ENCODE results near the gene LRRK2.
"Not testable (repeated sequence)": the region's sequence is repeated elsewhere in the genome, so short reads cannot be mapped to it uniquely, and the experiment has no call there.

The LRRK2 gene

DNA sequence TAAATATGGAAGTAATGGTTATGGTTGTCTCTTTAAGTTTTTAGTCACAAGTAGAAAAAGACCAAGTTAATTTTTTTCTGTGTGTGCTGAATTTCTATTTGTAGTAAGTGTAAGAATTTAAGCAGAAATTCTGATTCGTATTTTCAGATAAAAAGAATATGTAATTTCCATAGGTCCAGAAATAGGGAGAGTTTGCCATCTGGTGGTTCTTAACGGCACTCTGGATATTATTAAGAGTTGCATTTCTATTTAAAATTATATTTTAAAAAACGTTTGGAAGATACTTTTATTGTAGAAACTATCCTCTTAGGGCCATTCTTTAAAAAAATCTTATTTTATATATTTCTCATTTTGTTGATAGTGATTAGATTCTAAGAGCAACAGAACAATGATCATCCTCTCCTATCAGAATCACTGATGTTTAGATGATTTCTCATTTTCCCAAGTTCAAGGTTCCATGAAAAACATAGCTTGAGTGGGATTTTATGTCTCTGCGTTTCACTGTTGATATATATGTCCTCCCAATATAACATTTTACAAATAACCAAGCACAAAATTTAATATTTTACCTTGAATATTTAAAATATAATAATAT, 88.3 kb downstream of the LRRK2 start:
- DNase-seq (ENCODE audit: low read depth in 2 of 3, low spot score in 1 of 3), result no peak

DNA sequence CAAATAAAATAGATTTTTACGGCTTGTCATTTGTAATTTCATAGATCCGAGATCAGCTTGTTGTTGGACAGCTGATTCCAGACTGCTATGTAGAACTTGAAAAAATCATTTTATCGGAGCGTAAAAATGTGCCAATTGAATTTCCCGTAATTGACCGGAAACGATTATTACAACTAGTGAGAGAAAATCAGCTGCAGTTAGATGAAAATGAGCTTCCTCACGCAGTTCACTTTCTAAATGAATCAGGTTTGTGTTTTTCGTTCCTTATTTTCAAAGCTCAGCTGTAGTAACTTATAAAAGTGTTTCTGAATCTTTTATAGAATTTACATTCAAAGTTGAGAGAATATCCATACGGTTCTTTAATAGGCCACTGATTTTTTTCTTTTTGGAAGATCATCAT, 89.1 kb downstream of the LRRK2 start:
- no peak for DNase-seq (ENCODE audit: low read depth in 2 of 3, low spot score in 1 of 3)

DNA sequence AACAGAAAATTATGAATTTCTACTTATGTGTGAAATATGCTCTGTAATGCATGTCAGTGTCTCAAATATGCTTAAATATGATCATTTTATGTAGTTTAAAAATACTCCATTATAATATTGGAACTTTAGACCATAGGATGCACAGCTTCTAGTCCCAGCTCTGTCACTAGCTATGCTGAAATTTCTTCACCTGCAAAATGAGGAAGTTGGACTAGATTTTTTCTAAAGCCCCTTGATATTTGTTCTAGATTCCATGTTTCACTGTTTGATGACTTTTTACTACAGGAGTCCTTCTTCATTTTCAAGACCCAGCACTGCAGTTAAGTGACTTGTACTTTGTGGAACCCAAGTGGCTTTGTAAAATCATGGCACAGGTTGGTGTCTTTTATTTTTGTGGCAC, 90.1 kb downstream of the LRRK2 start:
- DNase-seq (ENCODE audit: low read depth in 2 of 3, low spot score in 1 of 3), result no peak

DNA sequence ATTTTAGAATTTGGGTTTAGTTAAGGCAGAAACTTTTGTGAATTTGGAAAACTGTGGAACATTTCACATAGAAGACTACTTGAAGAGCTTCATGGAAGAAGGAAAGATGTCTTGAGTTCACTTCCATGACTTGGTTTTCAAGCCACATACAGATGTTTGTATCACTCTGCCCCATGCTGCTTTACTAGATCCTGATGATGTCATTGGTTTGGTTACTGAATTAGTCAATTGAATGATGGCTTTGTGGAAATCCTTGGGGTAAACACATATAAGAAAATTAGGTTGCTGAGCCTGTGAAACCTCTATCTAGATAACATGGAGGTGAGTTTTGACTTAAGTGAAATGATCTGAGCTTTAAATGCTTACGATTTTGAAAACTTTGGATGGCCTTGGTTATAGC, 90.6 kb downstream of the LRRK2 start:
- DNase-seq (ENCODE audit: low read depth in 2 of 3, low spot score in 1 of 3), result no peak

DNA sequence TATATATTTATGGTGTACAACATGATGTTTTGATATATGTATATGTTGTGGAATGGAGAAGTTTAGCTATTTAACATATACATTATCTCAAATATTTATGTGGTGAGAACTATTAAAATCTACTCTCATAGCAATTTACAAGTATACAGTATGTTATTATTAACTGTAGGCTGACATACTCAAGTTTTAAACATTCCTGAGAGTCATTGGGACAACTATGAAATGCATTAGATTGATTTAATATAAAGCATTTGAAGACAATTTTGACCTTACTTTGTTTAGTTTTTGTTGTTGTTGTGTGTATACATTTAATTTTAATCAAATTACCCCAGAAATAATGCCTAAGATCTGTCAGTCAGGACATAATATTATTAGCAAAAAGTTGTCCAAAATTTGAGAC, 99.5 kb downstream of the LRRK2 start:
- DNase-seq (ENCODE audit: low read depth in 2 of 3, low spot score in 1 of 3), result no peak

DNA sequence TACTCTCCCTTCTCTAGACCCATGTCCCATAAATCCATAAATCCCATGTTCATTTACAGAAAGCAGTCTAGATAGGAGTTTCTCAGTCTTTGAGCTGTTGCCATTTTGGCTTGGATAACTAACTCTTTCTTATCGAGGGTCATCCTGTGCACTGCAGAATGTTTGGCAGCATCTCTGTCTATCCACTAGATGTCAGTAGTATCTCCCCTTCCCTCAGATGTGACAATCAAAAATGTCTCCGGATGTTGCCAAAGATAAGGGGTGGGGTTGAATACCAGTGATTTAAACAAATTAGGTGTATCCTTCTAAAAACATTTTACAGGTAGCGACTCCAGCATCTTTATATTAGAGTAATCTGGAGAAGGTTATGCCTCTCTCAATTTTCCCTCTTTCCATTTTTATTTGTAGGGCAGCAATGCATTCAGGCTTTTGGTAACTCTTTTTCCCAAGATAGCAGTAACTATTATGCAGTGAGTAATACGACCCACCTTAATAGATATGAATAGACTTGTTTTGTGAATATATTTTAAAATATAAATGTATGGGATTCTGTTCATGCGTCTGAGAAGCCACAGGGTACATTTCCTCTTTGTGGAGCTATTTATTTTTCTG, 100.7 kb downstream of the LRRK2 start:
- no peak for DNase-seq (ENCODE audit: low read depth in 2 of 3, low spot score in 1 of 3)

DNA sequence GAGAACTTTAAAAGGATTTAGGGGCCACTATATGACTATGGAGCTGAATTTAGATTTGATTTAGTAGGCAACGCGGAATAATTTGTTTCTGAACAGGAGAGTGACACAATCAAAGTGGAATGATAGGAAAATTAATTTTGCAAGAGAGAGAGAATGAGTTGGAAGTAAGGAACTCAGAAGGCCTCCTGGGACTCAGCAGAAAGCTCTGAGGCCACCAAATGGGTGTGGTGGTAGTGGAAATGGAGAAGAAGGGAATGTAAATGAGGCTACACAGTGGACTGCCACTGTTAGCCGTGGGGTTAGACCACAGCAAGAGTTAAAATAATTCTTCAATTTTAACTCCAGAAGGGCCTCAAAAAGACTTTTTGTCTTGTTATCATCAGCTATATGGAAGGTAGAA, 102.7 kb downstream of the LRRK2 start:
- DNase-seq (ENCODE audit: low read depth in 2 of 3, low spot score in 1 of 3), result no peak

DNA sequence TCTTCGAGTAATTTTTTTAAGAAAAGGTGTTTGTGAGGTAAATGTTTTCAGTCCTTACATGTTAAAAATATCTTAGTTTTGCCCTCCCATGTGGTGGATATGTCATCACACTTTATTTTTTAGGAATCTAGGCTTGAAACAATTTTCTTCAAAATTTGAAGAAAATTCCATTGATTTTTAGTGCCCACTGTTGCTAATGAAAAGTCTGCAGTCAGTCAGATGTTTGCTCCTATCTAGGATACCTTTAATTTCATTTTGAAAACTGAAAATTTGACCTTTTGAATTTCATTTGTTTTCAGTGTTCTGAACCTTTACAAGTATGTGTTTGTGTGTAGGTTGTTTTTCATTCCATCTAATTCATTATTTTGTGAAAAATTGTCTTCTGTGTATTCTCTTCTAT, 105.4 kb downstream of the LRRK2 start:
- DNase-seq (ENCODE audit: low read depth in 2 of 3, low spot score in 1 of 3), result no peak

DNA sequence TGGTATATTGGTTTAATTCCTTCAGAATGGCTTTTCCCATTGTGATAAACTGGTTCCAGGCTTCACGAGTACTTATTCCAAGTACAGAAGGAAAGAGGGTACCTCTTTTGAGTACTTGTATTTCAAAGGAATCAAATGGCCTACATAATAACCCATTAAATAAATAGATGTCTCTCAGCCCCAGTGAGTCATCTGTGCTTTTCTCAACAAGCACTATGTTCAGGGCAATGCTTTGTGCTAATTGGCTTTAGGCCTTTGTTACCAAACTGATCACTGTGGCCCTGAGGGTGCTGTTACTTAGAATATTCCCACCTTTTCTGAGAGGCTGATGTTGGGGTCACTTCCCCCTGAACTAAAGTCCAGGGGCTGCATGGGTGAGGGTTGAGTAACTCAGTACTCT, 107.1 kb downstream of the LRRK2 start:
- no peak for DNase-seq (ENCODE audit: low read depth in 2 of 3, low spot score in 1 of 3)

DNA sequence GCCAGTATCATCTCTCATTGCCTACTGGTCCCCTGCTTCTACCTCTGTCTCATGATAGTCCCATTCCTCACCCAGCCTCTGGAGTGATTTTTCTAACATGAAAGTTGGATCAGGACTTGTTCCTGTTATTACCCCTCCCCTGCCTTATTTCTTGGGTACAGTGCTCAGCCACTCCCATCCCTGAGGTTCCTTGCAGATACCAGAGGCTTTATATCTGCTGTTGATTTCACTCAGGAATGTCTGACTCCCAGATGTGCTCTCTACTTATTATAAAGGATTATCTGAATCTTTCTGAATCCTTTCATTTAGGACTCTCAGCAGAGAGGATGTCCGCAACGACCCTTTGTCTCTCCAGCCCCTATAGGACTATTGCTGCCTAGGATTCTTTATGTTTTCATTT, 111.2 kb downstream of the LRRK2 start:
- DNase-seq (ENCODE audit: low read depth in 2 of 3, low spot score in 1 of 3), result no peak

DNA sequence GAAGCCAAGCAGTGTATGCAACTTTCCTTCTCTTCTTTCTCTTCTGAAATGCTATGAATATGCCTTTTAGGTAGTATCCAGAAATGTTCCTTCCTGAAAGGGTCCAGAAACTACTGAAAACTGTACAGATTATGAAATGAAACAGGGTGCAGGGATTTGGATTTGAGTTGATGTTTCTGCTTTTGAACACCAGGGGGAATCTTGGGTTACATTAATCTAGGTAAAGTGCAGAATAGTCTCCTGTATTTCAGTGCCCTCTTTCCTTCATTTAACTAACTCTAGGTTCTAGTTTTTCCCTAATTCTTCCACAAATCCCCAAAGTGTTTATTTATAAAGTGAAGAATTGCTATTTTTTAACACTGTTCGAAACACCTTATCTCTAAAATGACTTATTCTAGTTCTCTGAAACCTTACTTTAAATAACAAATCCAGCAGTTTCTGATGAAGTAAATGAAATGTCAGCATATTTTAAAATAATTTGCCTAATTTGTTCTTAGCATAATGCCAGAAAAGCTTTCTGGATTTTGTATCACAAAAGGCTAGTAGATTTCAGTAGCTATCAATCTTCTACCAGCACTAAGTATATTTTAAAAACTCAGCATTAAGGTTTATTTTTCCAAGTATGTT, 111.9 kb downstream of the LRRK2 start:
- no peak for DNase-seq (ENCODE audit: low read depth in 2 of 3, low spot score in 1 of 3)

DNA sequence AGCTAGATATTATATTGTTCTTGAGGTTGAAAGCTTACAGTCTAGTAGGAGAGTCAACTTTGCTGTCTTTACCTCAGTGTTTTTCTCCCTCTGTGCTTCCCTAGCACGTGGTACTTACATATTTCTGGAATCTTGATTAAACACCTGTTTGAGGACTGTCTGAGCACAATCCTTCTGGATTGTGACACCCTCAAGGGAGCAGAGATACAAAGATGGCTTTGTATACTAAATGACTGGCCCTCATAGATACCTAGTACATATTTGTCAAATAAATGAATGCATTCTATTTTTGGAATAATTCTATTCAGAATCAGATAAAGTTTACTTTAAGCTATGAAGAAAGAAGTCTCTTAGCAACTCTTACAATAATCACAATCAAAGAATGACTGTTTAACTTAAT, 113.3 kb downstream of the LRRK2 start:
- DNase-seq (ENCODE audit: low read depth in 2 of 3, low spot score in 1 of 3), result no peak

DNA sequence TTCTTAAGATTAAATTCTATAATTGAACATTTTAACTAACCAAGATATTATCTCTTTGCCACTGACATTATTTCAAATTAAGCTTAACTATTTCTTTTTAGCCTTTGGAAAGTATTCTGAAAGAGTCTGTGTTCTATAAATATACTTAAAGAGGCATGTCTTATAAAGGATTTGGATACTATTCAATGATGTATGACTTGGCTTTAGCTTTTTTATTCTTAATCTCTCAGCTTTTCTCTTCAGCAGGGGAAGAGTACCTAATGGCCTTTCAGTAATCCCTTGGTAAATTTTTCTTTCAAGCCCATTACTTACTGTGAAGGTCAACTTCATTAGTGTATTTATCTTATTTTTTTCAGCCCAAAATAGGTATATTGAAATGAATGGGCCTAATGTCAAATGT, 113.8 kb downstream of the LRRK2 start:
- DNase-seq (ENCODE audit: low read depth in 2 of 3, low spot score in 1 of 3), result no peak

DNA sequence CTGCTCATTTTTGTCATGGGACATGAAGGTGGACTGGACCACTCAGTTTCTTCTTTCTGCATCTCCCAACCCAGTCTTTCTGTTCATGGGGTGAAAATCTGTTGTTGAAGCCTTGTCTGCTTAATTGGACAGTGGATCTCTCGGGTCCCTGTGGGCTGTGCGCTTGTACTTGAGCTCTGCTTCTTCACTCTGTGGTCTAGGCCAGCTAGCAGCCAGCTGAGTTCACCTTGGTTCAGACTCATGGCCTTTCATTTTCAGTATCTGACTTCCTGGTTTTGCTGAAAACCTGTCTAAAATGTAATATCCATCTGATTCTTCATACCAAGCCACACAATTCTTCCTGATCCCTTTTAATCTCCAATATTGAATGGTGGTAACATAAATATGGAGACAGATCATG, 117.2 kb downstream of the LRRK2 start:
- no peak for DNase-seq (ENCODE audit: low read depth in 2 of 3, low spot score in 1 of 3)

DNA sequence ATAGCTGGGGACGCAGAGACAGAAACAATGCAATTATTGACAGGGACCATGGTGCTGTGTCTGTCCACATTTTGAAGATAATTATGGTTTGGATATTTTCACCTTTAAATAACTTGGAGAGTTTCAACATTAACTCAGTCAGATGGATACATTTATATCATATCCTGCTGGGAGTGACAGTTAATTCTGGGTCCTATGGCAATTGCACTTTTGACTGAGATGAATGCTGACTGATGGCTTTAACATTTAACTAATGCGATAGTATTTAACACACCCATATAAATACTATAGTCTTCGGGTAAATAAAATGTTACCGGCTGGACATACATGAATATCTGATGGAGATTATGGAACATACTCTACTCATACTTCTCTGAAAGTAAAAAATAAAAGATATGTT, 118.3 kb downstream of the LRRK2 start:
- no peak for DNase-seq (ENCODE audit: low read depth in 2 of 3, low spot score in 1 of 3)

DNA sequence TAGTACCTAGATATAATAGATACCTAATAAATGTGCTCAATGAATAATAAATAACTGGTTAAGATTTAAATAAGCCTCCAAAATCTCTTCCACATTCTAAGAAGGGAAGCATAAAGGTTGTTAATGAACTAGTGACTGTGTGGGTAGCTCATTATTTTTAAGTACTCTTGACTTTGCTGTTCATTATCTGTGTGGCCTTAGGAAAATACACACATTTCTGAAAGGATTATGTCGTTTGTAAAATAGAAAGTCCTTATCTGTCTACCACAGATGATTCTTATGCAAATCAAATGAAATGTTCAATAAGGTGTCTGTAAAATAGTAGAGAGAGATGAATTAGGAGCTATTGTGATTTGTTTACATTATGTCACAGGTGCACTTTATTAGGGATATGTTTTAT, 119.5 kb downstream of the LRRK2 start:
- no peak for DNase-seq (ENCODE audit: low read depth in 2 of 3, low spot score in 1 of 3)

DNA sequence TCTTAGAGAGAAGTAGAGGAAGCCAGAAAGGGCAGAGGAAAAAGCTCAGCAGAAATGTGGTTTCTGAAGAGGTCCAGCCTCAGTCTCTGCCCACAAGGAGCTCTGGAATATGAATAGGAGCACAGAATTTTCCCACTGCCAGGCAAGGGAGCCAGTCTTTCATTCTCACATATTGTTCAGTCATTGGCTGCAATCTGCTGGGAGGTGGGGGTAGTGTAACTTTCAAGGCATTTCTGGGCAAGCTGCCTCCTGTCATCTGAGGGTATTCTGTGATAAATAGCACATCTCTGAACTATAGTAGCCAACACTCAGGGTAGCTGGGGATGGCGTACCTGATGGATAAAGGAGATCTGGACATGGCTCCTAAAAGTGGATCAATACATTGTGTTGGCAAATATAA, 127.2 kb downstream of the LRRK2 start:
- DNase-seq (ENCODE audit: low read depth in 2 of 3, low spot score in 1 of 3), result no peak

DNA sequence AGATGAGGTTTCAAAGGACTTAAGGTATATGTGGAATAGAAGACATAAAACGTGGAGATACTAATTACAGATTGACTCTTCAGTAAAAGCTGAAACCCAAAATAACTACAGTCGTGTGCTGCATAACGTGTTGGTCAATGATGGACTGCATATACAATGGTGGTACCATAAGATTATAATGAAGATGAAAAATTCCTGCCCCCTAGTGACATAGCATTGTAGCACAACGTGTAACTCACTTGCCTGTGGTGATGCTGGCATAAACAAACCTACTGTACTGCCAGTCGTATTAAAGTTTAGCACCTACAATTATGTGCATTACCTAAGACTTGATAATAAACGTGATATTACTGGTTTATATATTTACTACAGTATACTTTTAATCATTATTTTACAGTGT, 150.3 kb downstream of the LRRK2 start:
- DNase-seq (ENCODE audit: low read depth in 2 of 3, low spot score in 1 of 3), result no peak

DNA sequence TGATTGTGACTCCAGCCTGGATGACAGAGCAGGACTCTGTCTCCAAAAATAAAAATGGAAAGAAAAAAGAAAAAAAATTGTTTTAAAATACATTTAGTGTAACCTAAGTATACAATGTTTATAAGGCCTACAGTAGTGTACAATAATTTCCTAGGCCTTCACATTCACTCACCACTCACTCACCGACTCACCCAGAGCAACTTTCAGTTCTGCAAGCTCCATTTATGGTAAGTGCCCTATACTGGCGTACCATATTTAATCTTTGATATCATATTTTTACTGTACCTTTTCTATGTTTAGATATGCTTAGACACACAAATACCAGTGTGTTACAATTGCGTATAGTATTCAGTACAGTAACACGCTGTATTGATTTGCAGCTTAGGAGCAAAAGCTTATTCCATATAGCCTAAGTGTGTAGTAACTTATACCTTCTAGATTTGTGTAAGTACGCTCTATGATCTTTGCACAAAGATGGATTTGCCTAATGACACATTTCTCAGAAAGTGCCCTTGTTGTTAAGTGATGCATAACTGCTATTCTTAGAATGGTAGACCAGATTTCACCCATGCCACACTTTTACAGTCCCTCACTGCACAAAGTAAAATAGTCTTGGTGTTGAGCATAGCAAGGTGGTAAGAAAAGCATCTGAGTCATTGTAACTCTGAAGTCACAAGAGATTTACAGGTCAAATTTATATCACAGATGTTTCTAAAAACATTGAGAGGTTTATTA, 151.9 kb downstream of the LRRK2 start:
- DNase-seq (ENCODE audit: low read depth in 2 of 3, low spot score in 1 of 3), result no peak

DNA sequence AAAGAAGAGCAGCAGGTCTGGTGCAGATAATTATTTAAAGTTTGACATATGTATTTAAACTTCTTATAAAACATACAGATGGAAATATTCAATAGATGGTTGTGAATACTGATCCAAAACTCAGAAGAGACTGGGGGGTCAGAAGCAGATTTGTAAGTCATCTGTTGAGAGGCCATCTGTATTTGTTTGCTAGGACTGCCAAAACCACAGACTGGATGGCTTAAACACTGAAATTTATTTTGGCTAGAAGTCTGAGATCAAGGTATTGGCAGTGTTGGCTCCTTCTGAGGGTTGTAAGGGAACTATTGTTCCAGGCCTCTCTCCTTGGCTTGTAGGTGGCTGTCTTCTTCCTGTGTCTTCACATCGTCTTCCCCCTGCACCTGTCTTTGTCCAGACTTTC, 153.9 kb downstream of the LRRK2 start:
- DNase-seq (ENCODE audit: low read depth in 2 of 3, low spot score in 1 of 3), result no peak

DNA sequence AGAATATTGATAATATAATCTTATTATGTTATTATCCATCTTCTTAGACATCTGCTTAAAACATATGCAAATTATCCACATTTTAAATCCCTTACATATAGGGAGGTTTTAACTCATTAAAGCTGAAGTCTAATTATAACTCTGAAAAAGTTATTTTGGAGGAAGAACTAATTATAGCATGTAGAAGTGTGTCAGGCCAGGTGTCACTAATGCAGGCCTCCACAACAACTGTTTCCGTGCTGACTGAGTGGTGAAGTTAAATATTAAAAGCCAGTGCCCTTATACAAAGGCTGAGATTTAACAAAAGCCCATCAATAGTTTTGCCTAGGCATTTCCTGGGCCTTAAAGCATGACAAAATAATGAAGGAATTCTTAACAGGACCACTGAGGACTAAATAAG, 157.4 kb downstream of the LRRK2 start:
- no peak for DNase-seq (ENCODE audit: low read depth in 2 of 3, low spot score in 1 of 3)

DNA sequence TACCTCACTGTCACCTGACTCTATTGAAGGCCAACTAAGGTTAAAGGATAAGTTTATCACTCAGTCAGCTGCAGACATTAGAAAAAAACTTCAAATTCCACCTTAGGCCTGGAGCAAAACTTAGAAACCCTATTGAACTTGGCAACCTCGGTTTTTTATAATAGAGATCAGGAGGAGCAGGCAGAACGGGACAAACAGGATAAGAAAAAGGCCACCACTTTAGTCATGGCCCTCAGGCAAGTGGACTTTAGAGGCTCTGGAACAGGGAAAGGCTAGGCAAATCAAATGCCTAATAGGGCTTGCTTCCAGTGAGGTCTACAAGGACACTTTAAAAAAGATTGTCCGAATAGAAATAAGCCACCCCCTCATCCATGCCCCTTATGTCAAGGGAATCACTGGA, 162.5 kb downstream of the LRRK2 start:
- not testable (repeated sequence) for DNase-seq (ENCODE audit: low read depth in 2 of 3, low spot score in 1 of 3)
